PC-9 (cell line): ENCODE results near the gene OPA1.

ENCODE experiments used
- EZH2 ChIP-seq: fragments of 200-600 bp; sonication (generic); IDR thresholded peaks from 2 replicates; pipeline ENCODE4 v1.8.0; 2017; ENCODE audit warnings: antibody characterized with exemption, low read depth
- TF ChIP-seq, protein P1 (sequence below): fragments of 200-600 bp; sonication (generic); conservative IDR thresholded peaks from 2 replicates; pipeline ENCODE4 v1.6.1; 2017; ENCODE audit warnings: mixed run types, antibody characterized with exemption, mild to moderate bottlenecking, moderate library complexity

GRCh38 chr3:193732827-193733226 is 139.8 kb downstream of the OPA1 start:
- TF ChIP-seq, protein P1, sequence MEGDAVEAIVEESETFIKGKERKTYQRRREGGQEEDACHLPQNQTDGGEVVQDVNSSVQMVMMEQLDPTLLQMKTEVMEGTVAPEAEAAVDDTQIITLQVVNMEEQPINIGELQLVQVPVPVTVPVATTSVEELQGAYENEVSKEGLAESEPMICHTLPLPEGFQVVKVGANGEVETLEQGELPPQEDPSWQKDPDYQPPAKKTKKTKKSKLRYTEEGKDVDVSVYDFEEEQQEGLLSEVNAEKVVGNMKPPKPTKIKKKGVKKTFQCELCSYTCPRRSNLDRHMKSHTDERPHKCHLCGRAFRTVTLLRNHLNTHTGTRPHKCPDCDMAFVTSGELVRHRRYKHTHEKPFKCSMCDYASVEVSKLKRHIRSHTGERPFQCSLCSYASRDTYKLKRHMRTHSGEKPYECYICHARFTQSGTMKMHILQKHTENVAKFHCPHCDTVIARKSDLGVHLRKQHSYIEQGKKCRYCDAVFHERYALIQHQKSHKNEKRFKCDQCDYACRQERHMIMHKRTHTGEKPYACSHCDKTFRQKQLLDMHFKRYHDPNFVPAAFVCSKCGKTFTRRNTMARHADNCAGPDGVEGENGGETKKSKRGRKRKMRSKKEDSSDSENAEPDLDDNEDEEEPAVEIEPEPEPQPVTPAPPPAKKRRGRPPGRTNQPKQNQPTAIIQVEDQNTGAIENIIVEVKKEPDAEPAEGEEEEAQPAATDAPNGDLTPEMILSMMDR = no peak
- TF ChIP-seq EZH2 = no peak
